ENCODE results near the gene HSPA14. TPM values are rescaled to one million over a fixed set of nuclear protein-coding genes. Genes with fewer than 3 reads are reported as not detected.

HSPA14 gene
- total and polyA plus RNA-seq, 2 of the 8 experiments (the other 6 are each of a cell fraction or from before 2014, with no cell fraction given) = 20.5 to 36.4 TPM

DNA sequence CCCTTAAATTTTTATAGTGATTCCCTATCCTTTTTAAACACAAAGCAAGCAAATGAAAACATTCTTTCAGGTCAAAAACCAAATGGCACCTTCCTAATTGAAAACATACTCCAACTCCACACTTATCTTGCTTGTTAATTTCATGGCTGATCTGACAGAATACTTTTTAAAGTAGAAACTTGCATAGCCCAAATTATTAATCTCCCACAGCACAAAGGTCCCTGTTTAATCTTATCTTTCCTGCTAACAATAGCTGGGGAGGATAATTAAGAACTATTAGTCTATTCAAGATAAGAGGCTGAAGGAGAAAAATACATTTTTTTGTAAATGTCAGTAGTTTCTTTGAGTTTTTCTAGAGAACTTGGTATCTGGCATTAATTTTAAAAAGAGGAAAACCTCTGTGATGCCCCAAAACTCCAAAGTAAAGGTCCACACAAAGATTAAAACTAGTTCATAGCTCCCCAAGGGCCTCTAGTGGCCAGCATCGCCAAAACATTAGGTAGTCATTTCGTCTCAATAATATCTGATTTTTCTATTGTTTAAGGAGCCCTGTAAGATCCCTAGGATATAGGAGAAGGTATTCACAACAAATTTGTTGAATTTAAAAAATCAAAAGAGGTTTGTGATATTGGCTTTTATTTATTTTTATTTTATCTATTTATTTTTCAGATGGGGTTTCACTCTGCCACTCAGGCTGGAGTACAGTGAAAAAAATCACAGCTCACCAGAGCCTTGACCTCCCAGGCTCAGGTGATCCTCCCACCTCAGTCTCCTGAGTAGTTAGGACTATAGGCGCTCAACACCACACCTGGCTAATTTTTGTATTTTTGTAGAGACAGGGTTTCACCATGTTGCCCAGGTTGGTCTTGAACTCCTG lies 15.0 kb upstream of the HSPA14 start:
- POLR2A ChIA-PET (ENCODE audit: partially characterized antibody) = interaction anchor here (0.9 to 1.8 kb wide), 4 partner anchors 14 to 283 kb away, joined by 4 to 8 read pairs (median 5); partner anchors contain the start of genes CDNF, HSPA14 and MSANTD7
- Histone ChIP-seq H3K9ac (replicated peaks in 1 of 4; ENCODE audit: extremely low read depth in 1 of 4, low read depth in 3 of 4, low read length in 3 of 4) (no peak overlapping the region), H3K4me3 (ENCODE audit: extremely low read depth in 1 of 4, insufficient read depth in 2 of 4, low read depth in 3 of 4, low read length in 4 of 4) (no peak overlapping the region), H3K79me2 (ENCODE audit: control insufficient read depth in 1 of 2, insufficient read depth in 2 of 2, low read length in 2 of 2) (no peaks in the 10 kb centered on the region), H3K4ac (replicated peaks; ENCODE audit: insufficient read length, low read depth, low read length) (no peak overlapping the region), H4K5ac (ENCODE audit: insufficient read length, low read depth, low read length) (no peak overlapping the region), H2BK15ac (ENCODE audit: low read length) (no peak overlapping the region), H2BK20ac (ENCODE audit: low read length) (no peak overlapping the region), H2AFZ (ENCODE audit: low read length) (no peak overlapping the region), H2BK120ac (replicated peaks; ENCODE audit: low read depth, low read length) (no peak overlapping the region), H3K27ac (ENCODE audit: low read depth, low read length) (no peak overlapping the region), H2AK5ac (ENCODE audit: low read depth, low read length) (no peak overlapping the region), H3K4me1 (replicated peaks in 1 of 4; ENCODE audit: control insufficient read depth in 3 of 4, insufficient read depth in 4 of 4, low read length in 3 of 4) (no peaks in the 10 kb centered on the region; a peak in 2 of 7 replicates), H3K18ac (ENCODE audit: extremely low read depth, low read length) (no peak overlapping the region), H3K79me1 (ENCODE audit: low read depth, low read length) (no peaks in the 10 kb centered on the region), H3K23me2 (ENCODE audit: low read depth, low read length) (no peaks in the 10 kb centered on the region), H4K91ac (replicated peaks; ENCODE audit: insufficient read length, low read length) (no peak overlapping the region), H3K9me3 (ENCODE audit: insufficient read depth in 2 of 2, low read depth in 1 of 2, low read length in 1 of 2) (no peaks in the 10 kb centered on the region), H3K23ac (ENCODE audit: insufficient read length) (no peak overlapping the region), H3K56ac (replicated peaks; ENCODE audit: insufficient read length, low read depth, low read length) (no peak overlapping the region), H4K8ac (ENCODE audit: extremely low read depth, insufficient read depth, low read length) (no peak overlapping the region), H3K36me3 (ENCODE audit: control insufficient read depth in 2 of 4, insufficient read depth in 4 of 4, low read length in 3 of 4) (no peaks in the 10 kb centered on the region), H3K4me2 (ENCODE audit: insufficient read depth in 1 of 2, low read depth in 2 of 2, low read length in 2 of 2) (no peak overlapping the region), H3K27me3 (replicated peaks in 1 of 4; ENCODE audit: control insufficient read depth in 3 of 4, extremely low read depth in 1 of 4, insufficient read depth in 3 of 4, low read length in 3 of 4) (no peaks in the 10 kb centered on the region), H2BK5ac (ENCODE audit: low read depth, low read length) (no peak overlapping the region), H2BK12ac (ENCODE audit: low read depth, low read length) (no peak overlapping the region), H4K20me1 (replicated peaks in 1 of 2; ENCODE audit: control insufficient read depth in 1 of 2, insufficient read depth in 2 of 2, low read length in 2 of 2) (no peaks in the 10 kb centered on the region), H3K14ac (ENCODE audit: insufficient read length) (no peak overlapping the region)
- DNase-seq (ENCODE audit: low read depth in 1 of 2, low spot score in 2 of 2) = no peak
- CTCF ChIA-PET (ENCODE audit: partially characterized antibody) = interaction anchor here (0.6 to 3.9 kb wide), 35 partner anchors 8 to 1236 kb away, joined by 3 to 40 read pairs (median 4); partner anchors contain the start of genes FAM107B and PRPF18
- peak; percentile 52 for FAIRE-seq
- TF ChIP-seq MAX (IDR thresholded peaks at IDR 0.05) (no peak), RAD21 (IDR thresholded peaks at IDR 0.05 in 1 of 2, conservative IDR thresholded peaks at IDR 0.05 in 1 of 2; ENCODE audit: low read depth in 2 of 2, low read length in 2 of 2) (peak; percentile 86 to 88), SIX5 (IDR thresholded peaks at IDR 0.05; ENCODE audit: low read depth, low read length) (no peak), NRF1 (IDR thresholded peaks at IDR 0.05; ENCODE audit: low read depth, low read length) (no peak), CTCF (IDR thresholded peaks at IDR 0.05; ENCODE audit: control extremely low read depth in 1 of 3, insufficient read depth in 1 of 3, low read depth in 1 of 3, low read length in 3 of 3) (peak in 2 of 3 experiments; percentile 56 to 64; a peak in 3 of 4 replicates)
- TF ChIP-seq, protein P1, sequence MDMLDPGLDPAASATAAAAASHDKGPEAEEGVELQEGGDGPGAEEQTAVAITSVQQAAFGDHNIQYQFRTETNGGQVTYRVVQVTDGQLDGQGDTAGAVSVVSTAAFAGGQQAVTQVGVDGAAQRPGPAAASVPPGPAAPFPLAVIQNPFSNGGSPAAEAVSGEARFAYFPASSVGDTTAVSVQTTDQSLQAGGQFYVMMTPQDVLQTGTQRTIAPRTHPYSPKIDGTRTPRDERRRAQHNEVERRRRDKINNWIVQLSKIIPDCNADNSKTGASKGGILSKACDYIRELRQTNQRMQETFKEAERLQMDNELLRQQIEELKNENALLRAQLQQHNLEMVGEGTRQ (IDR thresholded peaks at IDR 0.05; ENCODE audit: low read length) = no peak
- 36% methylated on average over 3 of the region's 3 CpGs; no CpG with 5 or more reads in 1 of the 2 experiments for WGBS, 2 experiments (ENCODE audit: extremely low coverage in 1 of 2, insufficient coverage in 1 of 2, insufficient read length in 1 of 2, insufficient replicate concordance in 2 of 2, low coverage in 1 of 2, low lambda C conversion rate in 2 of 2, missing lambda C conversion rate in 1 of 2)

Data from H1 (cell line).